ENCODE results near the gene EFTUD2. TPM values are rescaled to one million over a fixed set of nuclear protein-coding genes. Genes with fewer than 3 reads are reported as not detected.
A peak's percentile ranks its signal among the peaks of the same experiment; 100 is the strongest.

The EFTUD2 gene
- total and polyA plus RNA-seq, 2 of the 4 experiments (the other 2 are of a cell fraction) = 72.5 to 126 TPM

GRCh38 chr17:44902135-44902760 lies 3.0 kb upstream of the EFTUD2 start:
- Histone ChIP-seq H3K9me3 (ENCODE audit: control insufficient read depth, insufficient read depth, low read length) (no peaks in the 10 kb centered on the region), H2AK5ac (ENCODE audit: low read depth, low read length) (peak overlapping the region; percentile 41), H4K91ac (ENCODE audit: insufficient read depth, low read depth, low read length) (no peak overlapping the region), H3K18ac (ENCODE audit: low read depth, low read length) (no peak overlapping the region), H3K4me2 (ENCODE audit: low read depth, low read length) (no peak overlapping the region), H2BK120ac (ENCODE audit: low read depth, low read length) (peak overlapping the region; percentile 7; the same call in 1 of the 2 replicates), H3K27me3 (ENCODE audit: control insufficient read depth, insufficient read depth, low read length) (no peaks in the 10 kb centered on the region), H3K14ac (replicated peaks; ENCODE audit: low read depth, low read length) (no peak overlapping the region), H3K4me3 (ENCODE audit: insufficient read depth, low read depth, low read length) (no peak overlapping the region), H3K79me1 (ENCODE audit: low read depth in 1 of 2, low read length in 2 of 2) (peaks cover 7 to 26% of the 10 kb centered on the region in 2 experiments; a peak in 3 of 4 replicates), H2BK5ac (ENCODE audit: low read depth, low read length, poor library complexity, severe bottlenecking) (no peak overlapping the region), H3K56ac (ENCODE audit: extremely low read depth, insufficient read depth, low read length) (no peak overlapping the region), H3K36me3 (ENCODE audit: control insufficient read depth, insufficient read depth, low read length) (no peaks in the 10 kb centered on the region), H2BK20ac (ENCODE audit: low read depth, low read length) (peak overlapping the region; percentile 23; the same call in 1 of the 2 replicates), H3K23ac (ENCODE audit: low read depth, low read length) (no peak overlapping the region), H2AFZ (replicated peaks; ENCODE audit: low read length, poor library complexity) (no peak overlapping the region), H2AK9ac (replicated peaks; ENCODE audit: low read depth, low read length, poor library complexity) (no peak overlapping the region), H4K5ac (ENCODE audit: low read depth, low read length) (no peak overlapping the region), H3K9ac (ENCODE audit: low read depth, low read length) (no peak overlapping the region), H3K4ac (ENCODE audit: low read depth, low read length) (peak overlapping the region; percentile 18), H4K8ac (ENCODE audit: low read depth in 2 of 2, low read length in 2 of 2) (no peak overlapping the region), H3K27ac (ENCODE audit: insufficient read depth, low read length) (no peak overlapping the region), H2BK15ac (ENCODE audit: low read depth, low read length) (peak overlapping the region; percentile 24; the same call in 1 of the 3 replicates), H3K9me1 (ENCODE audit: insufficient read depth, low read length) (peaks cover 35% of the 10 kb centered on the region), H3K4me1 (ENCODE audit: control insufficient read depth, insufficient read depth, low read length) (peaks cover 33% of the 10 kb centered on the region), H4K20me1 (ENCODE audit: insufficient read depth, low read length) (peaks cover 4% of the 10 kb centered on the region; the same call in 1 of the 2 replicates)
- intact Hi-C loops (cut with micrococcal nuclease) (no loop called here), dilution Hi-C loops (cut with HindIII; ENCODE audit: low sequenced_read_pairs, unreplicated experiment) (no loop called here), in situ Hi-C loops (cut with MboI; ENCODE audit: low sequenced_read_pairs) (no loop called here)
- POLR2A ChIA-PET (ENCODE audit: unreplicated experiment) = no interaction called here
- WGBS, 2 experiments (ENCODE audit: extremely low coverage in 2 of 2, insufficient read length in 1 of 2) = 83% methylated on average over 11 of the region's 17 CpGs; no CpG with 5 or more reads in 1 of the 2 experiments
- TF ChIP-seq RAD21 (IDR thresholded peaks at IDR 0.05; ENCODE audit: low read length) = no peak
- TF ChIP-seq MAZ (IDR thresholded peaks at IDR 0.05; ENCODE audit: borderline replicate concordance, low read depth, low read length) = no peak
- TF ChIP-seq FOS (IDR thresholded peaks at IDR 0.05; ENCODE audit: low read depth, low read length) = no peak
- no peak for TF ChIP-seq CEBPB (IDR thresholded peaks at IDR 0.05; ENCODE audit: low read depth, low read length)
- no peak for TF ChIP-seq NFE2L2 (IDR thresholded peaks at IDR 0.05; ENCODE audit: low read depth, low read length)
- no peak for TF ChIP-seq MXI1 (IDR thresholded peaks at IDR 0.05; ENCODE audit: borderline replicate concordance, low read depth, low read length)
- no peak for TF ChIP-seq RCOR1 (IDR thresholded peaks at IDR 0.05; ENCODE audit: insufficient replicate concordance, low read length)
- TF ChIP-seq ELK1 (IDR thresholded peaks at IDR 0.05; ENCODE audit: borderline replicate concordance, low read depth, low read length) = no peak
- no peak for TF ChIP-seq MAFK (IDR thresholded peaks at IDR 0.05; ENCODE audit: low read depth, low read length)
- TF ChIP-seq POLR2A (IDR thresholded peaks at IDR 0.05; ENCODE audit: low read depth, low read length) = no peak
- TF ChIP-seq SMC3 (IDR thresholded peaks at IDR 0.05; ENCODE audit: low read depth, low read length) = no peak
- no peak for TF ChIP-seq CHD1 (IDR thresholded peaks at IDR 0.05; ENCODE audit: low read depth, low read length)
- TF ChIP-seq RFX5 (IDR thresholded peaks at IDR 0.05; ENCODE audit: low read depth, low read length) = no peak
- TF ChIP-seq BHLHE40 (IDR thresholded peaks at IDR 0.05; ENCODE audit: low read depth, low read length) = no peak
- TF ChIP-seq, protein P1, sequence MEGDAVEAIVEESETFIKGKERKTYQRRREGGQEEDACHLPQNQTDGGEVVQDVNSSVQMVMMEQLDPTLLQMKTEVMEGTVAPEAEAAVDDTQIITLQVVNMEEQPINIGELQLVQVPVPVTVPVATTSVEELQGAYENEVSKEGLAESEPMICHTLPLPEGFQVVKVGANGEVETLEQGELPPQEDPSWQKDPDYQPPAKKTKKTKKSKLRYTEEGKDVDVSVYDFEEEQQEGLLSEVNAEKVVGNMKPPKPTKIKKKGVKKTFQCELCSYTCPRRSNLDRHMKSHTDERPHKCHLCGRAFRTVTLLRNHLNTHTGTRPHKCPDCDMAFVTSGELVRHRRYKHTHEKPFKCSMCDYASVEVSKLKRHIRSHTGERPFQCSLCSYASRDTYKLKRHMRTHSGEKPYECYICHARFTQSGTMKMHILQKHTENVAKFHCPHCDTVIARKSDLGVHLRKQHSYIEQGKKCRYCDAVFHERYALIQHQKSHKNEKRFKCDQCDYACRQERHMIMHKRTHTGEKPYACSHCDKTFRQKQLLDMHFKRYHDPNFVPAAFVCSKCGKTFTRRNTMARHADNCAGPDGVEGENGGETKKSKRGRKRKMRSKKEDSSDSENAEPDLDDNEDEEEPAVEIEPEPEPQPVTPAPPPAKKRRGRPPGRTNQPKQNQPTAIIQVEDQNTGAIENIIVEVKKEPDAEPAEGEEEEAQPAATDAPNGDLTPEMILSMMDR (conservative IDR thresholded peaks at IDR 0.05; ENCODE audit: low read depth, low read length) = no peak
- TF ChIP-seq USF2 (IDR thresholded peaks at IDR 0.05; ENCODE audit: low read depth, low read length) = no peak
- ATAC-seq (ENCODE audit: low read depth) = no peak
- BruUV-seq (replicated peaks) = no TSS peak
- CTCF ChIA-PET = interaction anchor here (0.6 to 1.8 kb wide), 5 partner anchors 11 to 120 kb away, joined by 3 to 7 read pairs (median 4); no protein-coding TSS in a partner anchor
- DNase-seq = no peak

Measured in IMR-90 (cell line).